BLaER1 treated with 17β-estradiol and CSF1 and Interleukin-3, amounts not matched to agents 10 nM and 100 nM (cell line): ENCODE data around the gene MAML3.
"Not testable (repeated sequence)": the region's sequence is repeated elsewhere in the genome, so short reads cannot be mapped to it uniquely, and the experiment has no call there.

Source experiments
- H3K27ac ChIP-seq, 11 experiments: shearing (Covaris generic); formaldehyde crosslinking; 2 replicates each; pipeline ENCODE4 v1.8.1; 2022
- H3K27me3 ChIP-seq, 11 experiments: shearing (Covaris generic); formaldehyde crosslinking; 2 replicates each; pipeline ENCODE4 v1.8.1; 2022
- H3K36me3 ChIP-seq, 11 experiments: shearing (Covaris generic); formaldehyde crosslinking; 2 replicates each; pipeline ENCODE4 v1.8.1; 2022
- H3K4me1 ChIP-seq, 10 experiments: shearing (Covaris generic); formaldehyde crosslinking; 2 replicates each; pipeline ENCODE4 v1.8.1; 2022
- H3K4me2 ChIP-seq, 11 experiments: shearing (Covaris generic); formaldehyde crosslinking; 2 replicates each; pipeline ENCODE4 v1.8.1; 2022
- H3K4me3 ChIP-seq, 10 experiments: shearing (Covaris generic); formaldehyde crosslinking; 2 replicates each; pipeline ENCODE4 v1.8.1; 2022
- H3K9ac ChIP-seq, 11 experiments: shearing (Covaris generic); formaldehyde crosslinking; 2 replicates each; pipeline ENCODE4 v1.8.1; 2022
- H3K9me3 ChIP-seq, 11 experiments: shearing (Covaris generic); formaldehyde crosslinking; replicated peaks in 1 of 11; 2 replicates each; pipeline ENCODE4 v1.8.1; 2022
- H4K20me1 ChIP-seq, 11 experiments: shearing (Covaris generic); formaldehyde crosslinking; 2 replicates each; pipeline ENCODE4 v1.8.1; 2022
- Cebpa-rat ChIP-seq, 11 experiments: shearing (Covaris generic); IDR thresholded peaks; 2 replicates each; pipeline ENCODE4 v1.8.1; 2022

The MAML3 gene

GRCh38 chr4:139954512-139954911 is 199.5 kb downstream of the MAML3 start:
- Histone ChIP-seq H3K27ac (no peak overlapping the region), H4K20me1 (peaks cover 0 to 95% (median 69%) of the 10 kb centered on the region in 11 experiments; a peak in 13 of 22 replicates), H3K36me3 (no peaks in the 10 kb centered on the region), H3K9ac (no peak overlapping the region), H3K4me2 (peak overlapping the region; percentile 36 to 89 (median 64); a peak in 18 of 22 replicates), H3K27me3 (peaks cover 0 to 69% (median 48%) of the 10 kb centered on the region in 11 experiments; a peak in 18 of 22 replicates), H3K4me3 (no peak overlapping the region), H3K9me3 (peaks cover 0 to 5% (median 0%) of the 10 kb centered on the region in 11 experiments; a peak in 3 of 22 replicates), H3K4me1 (peaks cover 41 to 88% (median 50%) of the 10 kb centered on the region in 10 experiments)
- TF ChIP-seq Cebpa-rat (IDR thresholded peaks at IDR 0.05), result no peak

GRCh38 chr4:139951021-139951420 is 203.0 kb downstream of the MAML3 start:
- peaks cover 0 to 67% (median 55%) of the 10 kb centered on the region in 11 experiments; a peak in 18 of 22 replicates for H3K27me3 ChIP-seq
- peak overlapping the region in 5 of 11 experiments; percentile 47 to 72 (median 68); a peak in 9 of 22 replicates for H3K9ac ChIP-seq
- no peak for TF ChIP-seq Cebpa-rat (IDR thresholded peaks at IDR 0.05)
- no peaks in the 10 kb centered on the region for H3K36me3 ChIP-seq
- H3K27ac ChIP-seq, result peak overlapping the region in 6 of 11 experiments; percentile 16 to 98 (median 85); a peak in 11 of 22 replicates
- H3K4me3 ChIP-seq, result peak overlapping the region in 1 of 10 experiments; percentile 3; a peak in 1 of 20 replicates
- peaks cover 50 to 96% (median 69%) of the 10 kb centered on the region in 10 experiments for H3K4me1 ChIP-seq
- H3K4me2 ChIP-seq, result peak overlapping the region; percentile 54 to 91 (median 78)
- peaks cover 0 to 99% (median 63%) of the 10 kb centered on the region in 11 experiments; a peak in 13 of 22 replicates for H4K20me1 ChIP-seq
- H3K9me3 ChIP-seq, result peaks cover 0 to 5% (median 0%) of the 10 kb centered on the region in 11 experiments; a peak in 3 of 22 replicates

- Histone ChIP-seq H4K20me1 (peaks cover 0 to 99% (median 59%) of the 10 kb centered on the region in 11 experiments; a peak in 13 of 22 replicates), H3K4me3 (no peak overlapping the region), H3K4me2 (peak overlapping the region; percentile 54 to 91 (median 78)), H3K9me3 (peaks cover 0 to 5% (median 0%) of the 10 kb centered on the region in 11 experiments; a peak in 3 of 22 replicates), H3K4me1 (peaks cover 50 to 97% (median 71%) of the 10 kb centered on the region in 10 experiments), H3K27ac (peak overlapping the region in 6 of 11 experiments; percentile 16 to 98 (median 85); a peak in 11 of 22 replicates), H3K27me3 (peaks cover 0 to 62% (median 50%) of the 10 kb centered on the region in 11 experiments; a peak in 18 of 22 replicates), H3K9ac (peak overlapping the region in 5 of 11 experiments; percentile 47 to 72 (median 68); a peak in 9 of 22 replicates), H3K36me3 (no peaks in the 10 kb centered on the region)
- no peak for TF ChIP-seq Cebpa-rat (IDR thresholded peaks at IDR 0.05)
These were observed 203.4 kb downstream of the MAML3 start for GRCh38 chr4:139950568-139950967.

GRCh38 chr4:139944916-139945315 is 209.1 kb downstream of the MAML3 start:
- Histone ChIP-seq H4K20me1 (peaks cover 0 to 58% (median 11%) of the 10 kb centered on the region in 11 experiments; a peak in 10 of 22 replicates), H3K4me1 (peaks cover 8 to 57% (median 28%) of the 10 kb centered on the region in 10 experiments; a peak in 19 of 20 replicates), H3K27ac (peak overlapping the region in 2 of 11 experiments; percentile 6 to 98; a peak in 2 of 22 replicates), H3K27me3 (peaks cover 0 to 18% (median 10%) of the 10 kb centered on the region in 11 experiments; a peak in 12 of 22 replicates), H3K4me2 (peak overlapping the region in 3 of 11 experiments; percentile 26 to 85 (median 44); a peak in 4 of 22 replicates)
- H3K36me3 ChIP-seq, H3K9me3 ChIP-seq, H3K9ac ChIP-seq, H3K4me3 ChIP-seq: not testable (repeated sequence)

GRCh38 chr4:139943277-139943676 is 210.7 kb downstream of the MAML3 start:
- 0 out of 22 replicates have a peak overlapping the region, but pooled peaks of 1 of the 11 experiments have one; percentile 18 for H3K27ac ChIP-seq
- no peak for TF ChIP-seq Cebpa-rat (IDR thresholded peaks at IDR 0.05)

GRCh38 chr4:139942241-139942640 is 211.7 kb downstream of the MAML3 start:
- no peak overlapping the region for H3K4me3 ChIP-seq
- peaks cover 0 to 55% (median 0%) of the 10 kb centered on the region in 11 experiments; a peak in 9 of 22 replicates for H4K20me1 ChIP-seq
- H3K36me3 ChIP-seq, result no peaks in the 10 kb centered on the region
- H3K27me3 ChIP-seq, result no peaks in the 10 kb centered on the region
- no peak overlapping the region for H3K9ac ChIP-seq
- H3K27ac ChIP-seq, result peak overlapping the region in 1 of 11 experiments; percentile 6; a peak in 2 of 22 replicates
- H3K4me1 ChIP-seq, result peaks cover 3 to 30% (median 12%) of the 10 kb centered on the region in 10 experiments; a peak in 17 of 20 replicates
- TF ChIP-seq Cebpa-rat (IDR thresholded peaks at IDR 0.05), result no peak
- H3K4me2 ChIP-seq, result 0 out of 22 replicates have a peak overlapping the region, but pooled peaks of 1 of the 11 experiments have one; percentile 20
- H3K9me3 ChIP-seq, result peaks cover 0 to 6% (median 0%) of the 10 kb centered on the region in 11 experiments; a peak in 1 of 22 replicates

More at GRCh38 chr4:139943277-139943676, 210.7 kb downstream of the MAML3 start:
- Histone ChIP-seq H3K9me3 (peaks cover 0 to 6% (median 0%) of the 10 kb centered on the region in 11 experiments; a peak in 1 of 22 replicates), H4K20me1 (peaks cover 0 to 54% (median 0%) of the 10 kb centered on the region in 11 experiments; a peak in 8 of 22 replicates), H3K9ac (no peak overlapping the region), H3K4me1 (peaks cover 5 to 40% (median 20%) of the 10 kb centered on the region in 10 experiments; a peak in 17 of 20 replicates), H3K27me3 (peaks cover 0 to 1% (median 0%) of the 10 kb centered on the region in 11 experiments; a peak in 4 of 22 replicates), H3K4me3 (no peak overlapping the region), H3K4me2 (no peak overlapping the region), H3K36me3 (no peaks in the 10 kb centered on the region)

GRCh38 chr4:139940600-139940999 is 213.4 kb downstream of the MAML3 start:
- Histone ChIP-seq H3K4me2 (no peak overlapping the region), H3K4me3 (no peak overlapping the region), H3K4me1 (peaks cover 0 to 15% (median 0%) of the 10 kb centered on the region in 10 experiments; a peak in 7 of 20 replicates), H3K9ac (no peak overlapping the region), H4K20me1 (peaks cover 0 to 54% (median 0%) of the 10 kb centered on the region in 11 experiments; a peak in 7 of 22 replicates), H3K36me3 (no peaks in the 10 kb centered on the region), H3K9me3 (peaks cover 0 to 6% (median 0%) of the 10 kb centered on the region in 11 experiments; a peak in 1 of 22 replicates), H3K27ac (no peak overlapping the region), H3K27me3 (no peaks in the 10 kb centered on the region)
- TF ChIP-seq Cebpa-rat (IDR thresholded peaks at IDR 0.05), result 0 out of 22 replicates have a peak, but pooled peaks of 1 of the 11 experiments have one; percentile 26

- H3K9me3 ChIP-seq, result peaks cover 0 to 6% (median 0%) of the 10 kb centered on the region in 11 experiments; a peak in 1 of 22 replicates
- H3K27ac ChIP-seq, result no peak overlapping the region
- H3K4me2 ChIP-seq, result no peak overlapping the region
- peaks cover 0 to 18% (median 0%) of the 10 kb centered on the region in 10 experiments; a peak in 5 of 20 replicates for H3K4me1 ChIP-seq
- no peaks in the 10 kb centered on the region for H3K27me3 ChIP-seq
- no peak overlapping the region for H3K4me3 ChIP-seq
- H3K36me3 ChIP-seq, result no peaks in the 10 kb centered on the region
- no peak overlapping the region for H3K9ac ChIP-seq
- peaks cover 0 to 63% (median 0%) of the 10 kb centered on the region in 11 experiments; a peak in 8 of 22 replicates for H4K20me1 ChIP-seq
- no peak for TF ChIP-seq Cebpa-rat (IDR thresholded peaks at IDR 0.05)
These were observed 215.6 kb downstream of the MAML3 start for GRCh38 chr4:139938414-139938813.

GRCh38 chr4:139935911-139936310 is 218.1 kb downstream of the MAML3 start:
- Histone ChIP-seq H3K9me3 (no peaks in the 10 kb centered on the region), H3K4me1 (peaks cover 0 to 14% (median 0%) of the 10 kb centered on the region in 10 experiments; a peak in 5 of 20 replicates), H3K27me3 (no peaks in the 10 kb centered on the region), H3K4me3 (no peak overlapping the region), H4K20me1 (peaks cover 0 to 67% (median 0%) of the 10 kb centered on the region in 11 experiments; a peak in 8 of 22 replicates), H3K4me2 (no peak overlapping the region), H3K9ac (no peak overlapping the region), H3K36me3 (no peaks in the 10 kb centered on the region), H3K27ac (no peak overlapping the region)
- TF ChIP-seq Cebpa-rat (IDR thresholded peaks at IDR 0.05), result no peak
